ENCODE data around the gene SEMA7A.

- TF ChIP-seq POLR2AphosphoS5 (IDR thresholded peaks at IDR 0.05; ENCODE audit: control insufficient read depth, insufficient read depth, low read depth, low read length) (no peak), CTCF (IDR thresholded peaks at IDR 0.05 in 2 of 3, conservative IDR thresholded peaks at IDR 0.05 in 1 of 3; ENCODE audit: insufficient read depth in 2 of 3, low read depth in 1 of 3, low read length in 3 of 3) (no peak), ZBTB7A (IDR thresholded peaks at IDR 0.05; ENCODE audit: borderline replicate concordance, control insufficient read depth, low read depth, low read length) (no peak)
Measured at GRCh38 chr15:74463634-74464033, 29.9 kb upstream of the SEMA7A start.

Measured in K562 (cell line).